ENCODE measurements around the gene LRP5.
"Not testable (repeated sequence)": the region's sequence is repeated elsewhere in the genome, so short reads cannot be mapped to it uniquely, and the experiment has no call there.

Gene LRP5

DNA sequence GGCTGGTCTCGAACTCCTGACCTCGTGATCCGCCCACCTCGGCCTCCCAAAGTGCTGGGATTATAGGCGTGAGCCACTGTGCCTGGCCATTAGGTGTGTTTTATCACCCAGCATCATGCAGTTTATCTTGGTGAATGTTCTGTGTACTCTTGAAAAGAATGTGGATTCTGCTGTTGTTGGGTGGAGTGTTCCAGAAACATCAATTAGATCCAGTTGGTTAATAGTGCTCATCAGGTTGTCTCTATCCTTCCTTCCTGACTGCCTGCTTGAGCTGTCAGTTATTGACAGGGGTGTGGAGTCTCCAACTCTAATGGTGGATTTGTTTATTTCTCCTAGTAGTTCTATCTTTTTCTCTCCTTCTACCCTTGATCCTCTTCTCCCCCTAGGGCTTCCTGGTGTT is 118.0 kb downstream of the LRP5 start:
- 100% methylated on average over 1 of the region's 5 CpGs for WGBS (ENCODE audit: insufficient coverage)
- Histone ChIP-seq H3K36me3 (ENCODE audit: control insufficient read depth in 4 of 4, insufficient read depth in 4 of 4, low read length in 3 of 4) (peaks cover 8 to 91% (median 65%) of the 10 kb centered on the region in 4 experiments), H3K4me3 (ENCODE audit: control insufficient read depth in 1 of 7, extremely low read depth in 1 of 7, insufficient read depth in 4 of 7, low read depth in 2 of 7, low read length in 6 of 7) (no peak overlapping the region), H3K4me1 (ENCODE audit: control extremely low read depth in 1 of 4, control insufficient read depth in 4 of 4, insufficient read depth in 4 of 4, low read length in 3 of 4) (no peaks in the 10 kb centered on the region), H3K27me3 (replicated peaks in 2 of 5; ENCODE audit: control insufficient read depth in 4 of 5, insufficient read depth in 5 of 5, low read length in 4 of 5) (no peaks in the 10 kb centered on the region), H3K27ac (ENCODE audit: insufficient read depth in 1 of 2, low read depth in 1 of 2, low read length in 2 of 2, poor library complexity in 1 of 2, severe bottlenecking in 2 of 2) (no peak overlapping the region), H3K9me3 (ENCODE audit: control extremely low read depth in 1 of 5, control insufficient read depth in 4 of 5, insufficient read depth in 2 of 5, low read depth in 1 of 5, low read length in 4 of 5) (peaks cover 3 to 31% (median 18%) of the 10 kb centered on the region in 5 experiments)
- CTCF ChIA-PET = interaction anchor here (1.2 kb wide), 1 partner anchor 11 kb away, joined by 3 read pairs; no protein-coding TSS in a partner anchor
- POLR2A ChIA-PET = no interaction called here
- DNase-seq = no peak

DNA sequence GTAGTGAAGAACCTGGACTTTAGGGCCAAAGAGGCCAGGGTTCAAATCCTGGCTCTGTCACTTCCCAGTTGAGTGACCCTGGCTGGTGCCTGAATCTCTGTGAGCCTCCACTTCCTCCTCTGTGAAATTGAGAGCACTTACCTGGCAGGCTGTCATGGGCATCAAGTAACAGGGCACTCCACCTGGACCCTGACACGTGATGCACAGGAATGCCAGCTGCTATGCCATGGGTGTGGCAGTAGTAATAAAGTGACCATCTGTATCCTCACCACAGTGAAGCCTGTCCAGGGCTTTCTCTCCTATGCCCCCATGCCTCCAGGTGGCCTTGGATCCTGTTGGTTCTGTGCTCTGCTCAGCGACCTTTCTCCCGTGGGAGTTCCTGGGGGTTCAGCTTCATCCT is 118.4 kb downstream of the LRP5 start:
- ChIA-PET CTCF (interaction anchor here (1.2 kb wide), 1 partner anchor 10 kb away, joined by 3 read pairs; no protein-coding TSS in a partner anchor), POLR2A (no interaction called here)
- Histone ChIP-seq H3K27me3 (replicated peaks in 2 of 5; ENCODE audit: control insufficient read depth in 4 of 5, insufficient read depth in 5 of 5, low read length in 4 of 5) (no peaks in the 10 kb centered on the region), H3K36me3 (ENCODE audit: control insufficient read depth in 4 of 4, insufficient read depth in 4 of 4, low read length in 3 of 4) (peaks cover 8 to 89% (median 62%) of the 10 kb centered on the region in 4 experiments), H3K4me3 (ENCODE audit: control insufficient read depth in 1 of 7, extremely low read depth in 1 of 7, insufficient read depth in 4 of 7, low read depth in 2 of 7, low read length in 6 of 7) (no peak overlapping the region), H3K27ac (ENCODE audit: insufficient read depth in 1 of 2, low read depth in 1 of 2, low read length in 2 of 2, poor library complexity in 1 of 2, severe bottlenecking in 2 of 2) (no peak overlapping the region), H3K9me3 (ENCODE audit: control extremely low read depth in 1 of 5, control insufficient read depth in 4 of 5, insufficient read depth in 2 of 5, low read depth in 1 of 5, low read length in 4 of 5) (peaks cover 3 to 31% (median 18%) of the 10 kb centered on the region in 5 experiments), H3K4me1 (ENCODE audit: control extremely low read depth in 1 of 4, control insufficient read depth in 4 of 4, insufficient read depth in 4 of 4, low read length in 3 of 4) (no peaks in the 10 kb centered on the region)
- no peak for DNase-seq
- 67% methylated on average over 2 of the region's 3 CpGs for WGBS (ENCODE audit: insufficient coverage)

DNA sequence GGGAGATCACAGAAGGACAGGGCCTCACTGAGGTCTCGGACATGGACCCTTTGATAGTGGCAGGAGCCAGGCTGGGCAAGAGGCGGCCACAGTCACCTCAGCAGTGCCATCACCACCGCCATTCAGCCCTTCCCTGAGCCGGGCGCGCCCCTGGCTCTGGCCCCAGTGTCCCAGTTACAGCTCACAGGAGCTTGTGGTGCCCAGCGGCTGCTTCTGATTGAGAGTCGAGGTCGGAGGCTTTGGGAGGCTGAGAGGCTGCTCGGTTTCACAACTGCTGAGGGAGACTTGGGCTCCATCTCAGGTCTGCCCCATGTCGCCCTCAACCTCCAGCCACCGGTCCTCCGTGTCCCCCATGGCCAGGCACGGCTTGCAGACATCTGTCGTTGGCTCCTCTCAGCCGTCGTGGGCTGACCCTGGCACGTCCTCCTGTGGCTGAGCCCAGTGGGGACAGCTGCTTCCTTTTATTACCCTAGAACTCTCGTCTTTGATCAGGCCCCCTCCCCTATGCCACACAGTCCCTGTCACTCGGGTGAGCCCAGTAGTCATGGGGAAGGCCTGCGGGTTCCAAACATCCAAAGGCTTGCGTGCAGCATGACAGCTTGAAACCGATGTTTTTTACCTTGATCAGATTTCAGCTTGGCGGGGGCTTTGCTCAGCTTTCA is 119.7 kb downstream of the LRP5 start:
- DNase-seq = no peak
- H3K9me3 ChIP-seq (ENCODE audit: control extremely low read depth in 1 of 5, control insufficient read depth in 4 of 5, insufficient read depth in 2 of 5, low read depth in 1 of 5, low read length in 4 of 5) = peaks cover 3 to 20% (median 13%) of the 10 kb centered on the region in 5 experiments
- H3K4me3 ChIP-seq (ENCODE audit: control insufficient read depth in 1 of 7, extremely low read depth in 1 of 7, insufficient read depth in 4 of 7, low read depth in 2 of 7, low read length in 6 of 7) = no peak overlapping the region
- CTCF ChIA-PET = no interaction called here
- peaks cover 0 to 5% (median 3%) of the 10 kb centered on the region in 4 experiments for H3K4me1 ChIP-seq (ENCODE audit: control extremely low read depth in 1 of 4, control insufficient read depth in 4 of 4, insufficient read depth in 4 of 4, low read length in 3 of 4)
- H3K36me3 ChIP-seq (ENCODE audit: control insufficient read depth in 4 of 4, insufficient read depth in 4 of 4, low read length in 3 of 4) = peaks cover 8 to 87% (median 57%) of the 10 kb centered on the region in 4 experiments
- no peak overlapping the region for H3K27ac ChIP-seq (ENCODE audit: insufficient read depth in 1 of 2, low read depth in 1 of 2, low read length in 2 of 2, poor library complexity in 1 of 2, severe bottlenecking in 2 of 2)
- 89% methylated on average over 22 of the region's 24 CpGs for WGBS (ENCODE audit: insufficient coverage)
- POLR2A ChIA-PET = no interaction called here
- no peaks in the 10 kb centered on the region for H3K27me3 ChIP-seq (replicated peaks in 2 of 5; ENCODE audit: control insufficient read depth in 4 of 5, insufficient read depth in 5 of 5, low read length in 4 of 5)

DNA sequence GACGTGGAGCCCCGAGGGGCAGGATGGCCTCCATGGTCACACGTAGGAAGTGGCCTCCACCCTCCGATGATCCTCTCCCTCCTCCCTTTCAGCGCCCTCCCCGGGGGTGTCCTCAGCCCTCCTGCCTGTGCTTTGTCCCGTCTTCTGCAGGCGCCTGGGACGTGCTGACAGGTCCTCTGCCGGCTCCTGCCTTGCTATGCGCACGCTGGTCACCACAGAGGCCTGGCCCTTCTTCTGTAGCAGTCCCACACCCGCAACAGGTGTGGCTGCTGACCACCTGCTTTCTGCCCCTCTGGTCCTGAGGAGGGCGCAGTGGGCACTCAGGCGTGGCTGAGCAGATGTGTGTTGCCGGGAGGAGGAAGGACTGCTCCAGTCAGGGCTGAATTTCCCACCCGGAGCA is 120.5 kb downstream of the LRP5 start:
- H3K27ac ChIP-seq (ENCODE audit: insufficient read depth in 1 of 2, low read depth in 1 of 2, low read length in 2 of 2, poor library complexity in 1 of 2, severe bottlenecking in 2 of 2) = no peak overlapping the region
- ChIA-PET POLR2A (no interaction called here), CTCF (no interaction called here)
- peaks cover 0 to 11% (median 9%) of the 10 kb centered on the region in 4 experiments for H3K4me1 ChIP-seq (ENCODE audit: control extremely low read depth in 1 of 4, control insufficient read depth in 4 of 4, insufficient read depth in 4 of 4, low read length in 3 of 4)
- no peak overlapping the region for H3K4me3 ChIP-seq (ENCODE audit: control insufficient read depth in 1 of 7, extremely low read depth in 1 of 7, insufficient read depth in 4 of 7, low read depth in 2 of 7, low read length in 6 of 7)
- H3K27me3 ChIP-seq (replicated peaks in 2 of 5; ENCODE audit: control insufficient read depth in 4 of 5, insufficient read depth in 5 of 5, low read length in 4 of 5) = no peaks in the 10 kb centered on the region
- no peak for DNase-seq
- 98% methylated on average over 12 of the region's 17 CpGs for WGBS (ENCODE audit: insufficient coverage)
- peaks cover 3 to 19% (median 13%) of the 10 kb centered on the region in 5 experiments for H3K9me3 ChIP-seq (ENCODE audit: control extremely low read depth in 1 of 5, control insufficient read depth in 4 of 5, insufficient read depth in 2 of 5, low read depth in 1 of 5, low read length in 4 of 5)
- peaks cover 10 to 88% (median 59%) of the 10 kb centered on the region in 4 experiments for H3K36me3 ChIP-seq (ENCODE audit: control insufficient read depth in 4 of 4, insufficient read depth in 4 of 4, low read length in 3 of 4)

- no peak for DNase-seq
- peaks cover 0 to 11% (median 9%) of the 10 kb centered on the region in 4 experiments for H3K4me1 ChIP-seq (ENCODE audit: control extremely low read depth in 1 of 4, control insufficient read depth in 4 of 4, insufficient read depth in 4 of 4, low read length in 3 of 4)
- no peaks in the 10 kb centered on the region for H3K27me3 ChIP-seq (replicated peaks in 2 of 5; ENCODE audit: control insufficient read depth in 4 of 5, insufficient read depth in 5 of 5, low read length in 4 of 5)
- POLR2A ChIA-PET = no interaction called here
- no peak overlapping the region for H3K4me3 ChIP-seq (ENCODE audit: control insufficient read depth in 1 of 7, extremely low read depth in 1 of 7, insufficient read depth in 4 of 7, low read depth in 2 of 7, low read length in 6 of 7)
- H3K27ac ChIP-seq (ENCODE audit: insufficient read depth in 1 of 2, low read depth in 1 of 2, low read length in 2 of 2, poor library complexity in 1 of 2, severe bottlenecking in 2 of 2) = no peak overlapping the region
- CTCF ChIA-PET = no interaction called here
- H3K9me3 ChIP-seq (ENCODE audit: control extremely low read depth in 1 of 5, control insufficient read depth in 4 of 5, insufficient read depth in 2 of 5, low read depth in 1 of 5, low read length in 4 of 5) = peaks cover 3 to 13% (median 9%) of the 10 kb centered on the region in 5 experiments
- peaks cover 9 to 88% (median 58%) of the 10 kb centered on the region in 4 experiments for H3K36me3 ChIP-seq (ENCODE audit: control insufficient read depth in 4 of 4, insufficient read depth in 4 of 4, low read length in 3 of 4)
- WGBS (ENCODE audit: insufficient coverage) = 97% methylated on average over 30 of the region's 31 CpGs
Measured at GRCh38 chr11:68433541-68433940, 121.2 kb downstream of the LRP5 start.

GRCh38 chr11:68434159-68434558 is 121.8 kb downstream of the LRP5 start:
- peaks cover 0 to 11% (median 9%) of the 10 kb centered on the region in 4 experiments for H3K4me1 ChIP-seq (ENCODE audit: control extremely low read depth in 1 of 4, control insufficient read depth in 4 of 4, insufficient read depth in 4 of 4, low read length in 3 of 4)
- H3K9me3 ChIP-seq (ENCODE audit: control extremely low read depth in 1 of 5, control insufficient read depth in 4 of 5, insufficient read depth in 2 of 5, low read depth in 1 of 5, low read length in 4 of 5); DNase-seq; POLR2A ChIA-PET; CTCF ChIA-PET; H3K27me3 ChIP-seq (replicated peaks in 2 of 5; ENCODE audit: control insufficient read depth in 4 of 5, insufficient read depth in 5 of 5, low read length in 4 of 5); H3K4me3 ChIP-seq (ENCODE audit: control insufficient read depth in 1 of 7, extremely low read depth in 1 of 7, insufficient read depth in 4 of 7, low read depth in 2 of 7, low read length in 6 of 7); H3K27ac ChIP-seq (ENCODE audit: insufficient read depth in 1 of 2, low read depth in 1 of 2, low read length in 2 of 2, poor library complexity in 1 of 2, severe bottlenecking in 2 of 2): not testable (repeated sequence)
- peaks cover 7 to 89% (median 61%) of the 10 kb centered on the region in 4 experiments for H3K36me3 ChIP-seq (ENCODE audit: control insufficient read depth in 4 of 4, insufficient read depth in 4 of 4, low read length in 3 of 4)
- 100% methylated on average over 3 of the region's 5 CpGs for WGBS (ENCODE audit: insufficient coverage)

DNA sequence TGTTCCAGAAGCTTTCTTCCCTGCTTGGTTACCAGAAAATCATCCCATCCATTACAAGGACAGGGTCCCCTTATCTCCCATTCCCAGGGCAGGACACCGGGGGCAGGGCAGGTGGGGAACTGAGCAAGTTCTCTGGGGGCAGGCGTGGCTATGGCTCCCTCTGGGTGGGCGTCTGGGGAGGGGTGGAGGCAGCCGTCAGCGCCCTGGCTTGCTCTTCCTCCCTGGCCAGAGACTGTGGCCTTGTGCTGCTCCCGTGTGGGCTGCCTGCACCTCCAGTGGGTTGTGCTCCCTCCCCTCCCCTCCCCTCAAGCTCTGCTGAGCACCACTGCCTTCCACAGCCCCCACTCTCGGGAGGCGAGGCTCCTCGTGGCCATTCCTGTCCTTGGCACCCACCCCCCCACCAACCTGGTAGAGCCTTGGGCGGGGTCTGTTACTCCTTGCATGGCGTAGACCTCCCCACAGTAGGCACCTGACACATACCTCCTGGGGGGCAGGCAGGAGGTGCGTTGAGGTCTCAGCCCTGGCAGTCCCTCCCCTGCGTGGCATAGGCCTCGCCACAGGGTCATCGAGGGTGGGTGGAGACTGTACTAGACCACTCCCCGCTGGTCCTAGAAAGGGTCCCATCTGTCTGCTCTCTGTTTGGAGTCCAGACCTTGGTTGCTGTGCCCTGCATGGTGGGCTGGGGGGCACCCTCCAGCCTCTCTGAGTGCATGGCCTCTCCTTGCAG is 123.9 kb downstream of the LRP5 start:
- DNase-seq = no peak
- Histone ChIP-seq H3K4me3 (ENCODE audit: control insufficient read depth in 1 of 7, extremely low read depth in 1 of 7, insufficient read depth in 4 of 7, low read depth in 2 of 7, low read length in 6 of 7) (no peak overlapping the region), H3K27me3 (replicated peaks in 2 of 5; ENCODE audit: control insufficient read depth in 4 of 5, insufficient read depth in 5 of 5, low read length in 4 of 5) (no peaks in the 10 kb centered on the region), H3K36me3 (ENCODE audit: control insufficient read depth in 4 of 4, insufficient read depth in 4 of 4, low read length in 3 of 4) (peaks cover 2 to 89% (median 57%) of the 10 kb centered on the region in 4 experiments), H3K9me3 (ENCODE audit: control extremely low read depth in 1 of 5, control insufficient read depth in 4 of 5, insufficient read depth in 2 of 5, low read depth in 1 of 5, low read length in 4 of 5) (no peaks in the 10 kb centered on the region), H3K4me1 (ENCODE audit: control extremely low read depth in 1 of 4, control insufficient read depth in 4 of 4, insufficient read depth in 4 of 4, low read length in 3 of 4) (peaks cover 0 to 13% (median 9%) of the 10 kb centered on the region in 4 experiments), H3K27ac (ENCODE audit: insufficient read depth in 1 of 2, low read depth in 1 of 2, low read length in 2 of 2, poor library complexity in 1 of 2, severe bottlenecking in 2 of 2) (no peak overlapping the region)
- ChIA-PET CTCF (interaction anchor here (1.3 kb wide), 1 partner anchor 31 kb away, joined by 4 read pairs; no protein-coding TSS in a partner anchor), POLR2A (interaction anchor here (0.6 kb wide), 1 partner anchor 219 kb away, joined by 3 read pairs; no protein-coding TSS in a partner anchor)
- 96% methylated on average over 11 of the region's 16 CpGs for WGBS (ENCODE audit: insufficient coverage)
